DMS114 treated with DMSO at 0.1 percent for 48 hours (cell line): ENCODE results near the gene CENPT.

ENCODE experiments used
- DNase-seq: peaks from one replicate; lab custom pipeline; 2025; ENCODE audit not compliant: unreplicated experiment; lab: John Stamatoyannopoulos, UW

Gene CENPT

DNA sequence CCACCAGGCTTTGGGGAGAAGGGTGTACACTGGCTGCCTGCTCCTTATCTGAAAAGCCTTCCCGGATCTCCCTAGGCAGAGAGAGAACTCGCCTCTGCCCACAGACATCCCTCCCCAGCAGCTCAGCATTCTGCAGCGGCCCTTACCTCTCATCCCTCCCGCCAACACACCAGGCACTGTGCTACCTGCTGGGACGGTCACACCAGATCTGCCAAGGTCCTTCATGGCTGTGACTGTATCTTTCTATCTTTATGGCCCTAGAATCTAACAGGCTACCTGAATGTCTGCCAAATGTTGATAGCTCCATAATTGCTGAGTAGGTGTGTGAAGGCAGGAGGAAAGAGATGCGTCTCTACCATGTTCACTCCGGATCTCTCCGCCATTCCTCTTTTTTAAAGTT is 32.9 kb downstream of the CENPT start:
- no peak for DNase-seq

DNA sequence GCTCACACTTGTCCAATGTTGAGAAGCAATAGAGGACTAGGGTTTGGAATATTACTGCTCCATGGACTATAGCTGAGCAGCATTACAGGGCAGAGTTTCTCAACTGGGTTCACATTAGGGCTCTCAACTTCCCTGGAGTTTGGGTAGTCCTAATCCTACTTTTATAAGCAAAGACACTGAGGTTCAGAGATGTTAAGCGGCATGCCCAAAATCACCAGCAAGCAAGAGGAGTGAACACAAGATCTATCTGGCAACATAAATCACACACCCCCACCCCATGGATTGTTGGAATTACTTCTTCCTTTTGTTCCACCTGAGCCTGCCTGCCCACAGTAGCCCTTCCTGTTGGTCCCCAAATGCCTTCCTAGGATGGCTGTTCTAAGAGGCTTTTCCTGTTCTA is 35.6 kb downstream of the CENPT start:
- no peak for DNase-seq

DNA sequence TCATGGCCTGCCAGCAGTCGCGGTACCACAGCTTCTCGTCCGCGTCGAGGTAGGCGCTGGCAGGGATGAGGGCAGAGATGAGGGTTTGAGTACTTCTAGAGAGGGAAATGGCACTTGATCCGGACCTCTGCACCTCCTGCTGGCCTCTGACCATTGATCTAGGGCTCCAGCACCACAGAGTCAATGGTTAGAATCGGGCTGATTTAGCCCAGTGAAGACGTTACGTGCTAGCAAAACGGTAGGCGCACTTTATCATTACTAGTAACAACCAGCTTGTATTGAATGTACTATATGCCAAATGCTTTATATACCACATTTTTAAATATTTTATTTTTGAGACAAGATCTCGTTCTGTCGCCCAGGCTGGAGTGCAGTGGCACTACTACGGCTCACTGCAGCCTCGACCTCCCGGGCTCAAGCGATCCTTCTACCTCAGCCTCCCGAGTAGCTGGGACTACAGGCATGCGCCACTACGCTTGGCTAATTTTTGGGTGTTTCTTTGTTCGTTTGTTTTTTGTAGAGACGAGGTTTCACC is 40.3 kb downstream of the CENPT start:
- no peak for DNase-seq

DNA sequence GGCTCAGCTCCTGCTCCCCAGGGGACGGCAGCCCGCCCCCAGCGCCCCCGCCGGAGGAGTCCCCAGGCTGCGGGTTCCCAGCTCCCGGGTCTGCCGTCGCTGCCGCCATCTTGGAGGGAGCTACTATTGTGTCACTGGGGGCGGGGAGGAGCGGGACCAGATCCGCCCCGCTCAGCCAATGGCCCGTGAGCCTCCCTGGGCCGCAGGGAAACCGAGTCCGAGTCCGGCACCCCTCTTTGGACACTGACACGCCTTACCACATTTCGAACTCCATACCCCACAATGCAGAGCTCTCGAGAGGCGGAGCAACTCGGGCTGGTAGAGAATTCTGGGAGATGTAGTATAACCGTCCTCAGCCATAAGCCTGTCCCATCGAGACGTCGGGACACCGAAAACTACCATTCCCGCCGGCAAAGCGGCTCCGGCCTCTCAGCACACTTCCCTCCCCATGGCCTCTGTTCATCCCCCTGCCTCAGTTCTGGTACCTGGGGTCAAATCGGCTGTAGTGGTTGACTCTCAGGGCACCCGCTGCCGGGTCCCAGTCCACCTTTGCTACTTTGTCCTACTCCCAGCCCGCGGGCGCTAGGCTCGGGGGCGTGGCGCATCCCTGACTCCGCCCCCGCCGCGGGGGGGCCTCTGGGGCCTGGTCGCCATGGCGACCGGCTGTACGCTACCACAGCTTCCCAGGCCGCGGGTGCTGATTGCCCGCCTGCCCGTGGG is 40.9 kb downstream of the CENPT start, which contains the start of the genes RANBP10 and TSNAXIP1:
RANBP10 (minus strand) TSS at position 133 of the 720 bp plus-strand sequence; CDS start at position 109, 24 bp downstream.
TSNAXIP1 (plus strand) TSS at position 462 of the 720 bp plus-strand sequence. CDS start 261 bp downstream, outside the sequence.
- peak; percentile 99 for DNase-seq

DNA sequence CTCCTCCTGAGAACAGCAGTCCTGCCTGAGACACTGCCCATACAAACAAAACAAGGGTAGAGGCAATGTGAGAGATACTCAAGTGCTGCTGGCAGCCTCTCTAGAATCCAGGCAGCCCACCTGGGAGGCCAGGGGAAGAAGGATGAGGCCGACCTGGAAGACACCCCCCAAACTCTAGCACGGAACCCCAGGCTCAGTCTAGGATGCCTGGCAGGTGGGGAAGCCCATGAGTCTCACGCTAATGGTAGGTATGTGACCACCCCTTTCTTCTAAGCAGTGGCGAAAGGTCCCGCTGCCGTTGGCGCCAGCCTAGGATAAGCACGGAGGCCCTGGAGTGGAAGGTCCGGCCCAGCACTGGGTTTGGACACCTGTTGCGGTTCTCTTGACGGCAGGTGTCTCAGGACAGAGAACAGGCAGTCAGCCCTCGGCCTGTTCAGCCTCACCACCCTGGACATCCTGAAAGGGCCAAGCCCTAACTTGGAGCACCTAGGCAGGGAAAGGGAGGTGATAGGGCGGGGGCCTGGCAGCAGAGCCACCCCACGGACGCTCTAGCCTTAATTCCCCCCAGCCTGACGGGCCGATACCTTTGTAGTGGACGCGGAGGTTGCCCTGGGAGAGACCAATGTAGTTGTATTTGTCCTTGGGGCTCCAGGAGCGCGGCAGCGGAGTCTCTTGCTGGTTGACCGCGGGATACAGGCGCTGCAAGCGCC is 41.6 kb downstream of the CENPT start:
- no peak for DNase-seq

DNA sequence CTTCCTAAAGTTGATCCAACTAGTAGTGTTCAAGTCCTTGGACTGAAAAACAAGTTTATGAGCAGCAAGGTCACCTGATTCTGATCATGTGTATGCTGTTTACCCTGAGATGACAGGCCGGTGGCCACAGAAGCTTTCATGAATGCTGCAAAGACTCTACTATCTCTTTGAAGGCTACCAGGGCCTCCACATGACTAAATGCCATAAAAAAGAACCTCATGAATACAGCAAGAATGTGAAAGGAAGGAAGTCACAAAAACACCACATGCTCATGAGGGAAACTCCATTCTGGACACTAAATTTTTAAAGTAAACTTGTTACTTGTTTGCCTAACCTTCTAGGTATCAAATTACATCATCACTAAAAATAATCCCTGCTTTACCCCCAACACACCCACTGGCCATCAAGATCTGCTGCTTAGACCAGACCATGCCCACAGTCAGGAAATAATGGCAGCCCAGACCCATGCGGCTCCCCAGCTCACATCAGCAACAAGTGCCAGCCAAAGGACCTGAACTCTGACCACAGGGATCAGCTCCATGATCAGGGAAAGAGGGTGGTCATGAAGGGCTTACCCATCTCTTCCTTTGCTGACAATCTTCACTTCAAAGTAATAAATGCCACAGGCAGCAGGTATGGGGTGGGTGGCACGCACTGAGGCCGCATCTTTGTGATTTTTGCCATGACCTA is 42.5 kb downstream of the CENPT start:
- no peak for DNase-seq

DNA sequence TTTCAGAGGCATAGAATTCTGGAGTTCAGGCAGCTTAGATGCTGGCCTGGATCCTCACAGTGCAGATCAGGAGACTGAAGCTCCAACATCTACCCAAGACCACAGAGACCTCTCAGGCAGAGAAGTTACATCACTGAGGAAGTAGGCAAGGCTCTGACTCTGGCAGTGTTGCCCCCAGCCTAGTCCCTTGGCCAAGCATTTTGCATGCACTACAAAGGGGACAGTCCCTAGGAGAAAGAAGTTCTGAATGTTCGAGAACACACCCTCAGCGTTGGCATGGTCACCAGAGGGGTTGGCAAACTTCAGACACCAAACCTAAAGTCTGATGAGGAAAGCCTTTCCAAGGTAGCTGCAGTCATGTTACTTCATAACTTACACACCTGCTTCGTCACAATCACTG is 43.6 kb downstream of the CENPT start:
- no peak for DNase-seq

DNA sequence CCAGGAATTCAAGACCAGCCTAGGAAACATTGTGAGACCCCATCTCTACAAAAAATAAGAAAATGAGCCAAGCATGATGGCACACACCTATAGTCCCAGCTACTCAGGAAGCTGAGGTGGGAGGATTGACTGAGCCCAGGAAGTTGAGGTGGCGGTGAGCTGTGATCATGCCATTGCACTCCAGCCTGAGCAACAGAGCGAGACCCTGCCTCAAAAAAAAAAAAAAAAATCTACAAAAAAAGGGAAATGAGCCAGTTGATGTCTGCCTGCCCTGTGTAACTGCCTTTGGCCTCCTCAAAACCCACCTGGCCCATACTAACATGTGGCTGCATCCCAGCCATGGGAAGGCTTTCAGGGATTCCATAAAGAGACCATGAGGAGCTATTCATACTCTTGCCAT is 45.6 kb downstream of the CENPT start:
- DNase-seq: no peak

DNA sequence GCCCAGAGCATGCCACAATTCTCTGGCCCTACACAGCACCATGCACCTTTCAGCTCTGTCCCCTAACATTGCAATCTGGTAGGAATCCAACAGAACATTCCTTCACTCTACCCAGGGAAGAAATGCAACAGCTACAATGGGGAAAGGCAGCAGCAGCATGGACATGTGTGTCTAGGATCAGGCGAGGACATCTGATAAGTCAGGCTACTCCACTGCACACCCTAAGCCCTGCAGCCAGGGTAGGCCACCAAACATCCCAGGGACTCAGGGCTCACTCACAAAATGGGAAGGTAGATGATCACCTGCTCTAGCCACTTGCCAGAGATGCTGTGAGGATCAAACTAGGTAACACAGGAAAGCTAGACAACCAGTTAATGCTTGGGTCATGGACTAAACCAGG is 46.3 kb downstream of the CENPT start:
- DNase-seq: no peak

DNA sequence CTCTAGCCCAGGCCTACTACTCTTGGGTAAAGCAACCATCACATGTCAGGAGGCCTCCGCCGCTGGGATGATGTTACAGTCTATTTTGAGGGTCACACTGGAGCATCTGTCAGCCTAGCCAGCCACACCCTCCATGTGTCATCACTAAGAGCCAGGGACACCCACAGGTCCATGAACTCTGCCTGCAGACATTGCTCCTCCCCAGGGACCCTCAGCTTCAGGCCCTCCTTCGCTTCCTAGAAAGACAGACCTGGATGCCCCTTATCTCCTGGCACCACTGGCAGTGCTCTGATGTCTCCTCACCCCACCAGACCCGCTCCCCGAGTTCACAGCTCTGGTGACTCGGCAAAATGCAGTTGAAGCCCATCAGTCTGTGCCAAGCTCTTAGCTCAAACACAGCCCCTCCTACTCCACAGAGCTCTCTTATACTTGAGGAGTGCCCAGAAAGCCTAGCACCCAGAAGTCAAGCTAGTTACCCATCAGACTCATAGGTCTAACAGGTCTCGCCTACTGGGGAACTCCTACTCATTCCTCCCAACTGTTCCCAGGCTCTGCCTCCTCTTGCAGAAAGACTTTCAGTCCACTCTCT is 47.1 kb downstream of the CENPT start:
- DNase-seq: no peak

DNA sequence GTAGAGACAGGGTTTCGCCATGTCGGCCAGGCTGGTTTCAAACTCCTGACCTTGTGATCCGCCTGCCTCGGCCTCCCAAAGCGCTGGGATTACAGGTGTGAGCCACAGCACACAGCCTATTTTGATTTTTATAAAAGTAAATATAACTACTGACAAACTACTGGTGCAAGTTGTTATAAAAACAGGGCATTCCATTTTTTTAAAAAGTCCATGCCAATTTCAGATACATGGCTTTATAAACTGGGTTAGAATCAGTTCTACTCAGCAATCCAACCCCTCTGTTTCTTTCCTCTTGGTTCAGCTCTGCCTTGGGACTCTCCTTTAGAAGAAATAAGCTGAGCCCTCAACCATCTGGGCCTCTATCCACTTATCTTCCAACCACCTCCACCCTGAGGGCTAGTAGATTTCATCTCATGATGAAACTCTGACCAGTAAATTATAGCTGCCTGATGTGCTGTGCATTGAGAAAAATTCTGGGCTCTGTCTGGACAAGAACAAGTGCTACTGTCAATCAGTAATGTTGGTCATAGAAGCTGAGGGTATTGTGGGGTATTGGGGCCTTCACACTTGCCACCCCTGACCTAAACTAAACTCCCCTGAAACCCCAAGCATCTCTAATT is 51.3 kb downstream of the CENPT start:
- DNase-seq: no peak

DNA sequence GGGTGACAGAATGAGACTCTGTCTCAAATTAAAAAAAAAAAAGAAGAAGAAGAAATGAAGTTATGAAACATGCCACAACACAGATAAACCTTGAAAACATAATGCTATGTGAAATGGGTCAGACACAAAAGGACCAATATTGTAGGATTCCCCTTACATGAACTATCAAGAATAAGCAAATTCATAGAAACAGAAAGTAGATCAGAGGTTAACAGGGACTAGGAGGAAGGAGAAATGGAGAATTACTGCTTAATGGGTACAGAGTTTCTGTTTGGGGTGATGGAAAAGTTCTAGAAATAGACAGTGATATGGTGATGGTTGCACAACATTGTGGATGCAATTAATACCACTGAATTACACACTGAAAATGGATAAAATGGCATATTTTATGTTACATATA is 57.4 kb downstream of the CENPT start:
- DNase-seq: no peak

DNA sequence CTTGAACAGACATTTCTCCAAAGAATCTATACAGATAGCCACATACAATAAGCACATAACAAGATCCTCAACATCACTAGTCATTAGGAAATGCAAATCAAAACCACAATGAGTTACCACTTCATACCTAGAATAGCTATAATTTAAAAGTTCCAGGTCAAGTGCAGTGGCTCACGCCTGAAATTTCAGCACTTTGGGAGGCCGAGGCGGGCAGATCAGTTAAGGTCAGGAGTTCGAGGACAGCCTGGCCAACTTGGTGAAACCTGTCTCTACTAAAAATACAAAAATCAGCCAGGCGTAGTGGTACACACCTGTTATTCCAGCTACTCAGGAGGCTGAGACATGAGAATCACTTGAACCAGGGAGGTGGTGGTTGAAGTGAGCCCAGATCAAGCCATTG is 61.0 kb downstream of the CENPT start:
- no peak for DNase-seq

DNA sequence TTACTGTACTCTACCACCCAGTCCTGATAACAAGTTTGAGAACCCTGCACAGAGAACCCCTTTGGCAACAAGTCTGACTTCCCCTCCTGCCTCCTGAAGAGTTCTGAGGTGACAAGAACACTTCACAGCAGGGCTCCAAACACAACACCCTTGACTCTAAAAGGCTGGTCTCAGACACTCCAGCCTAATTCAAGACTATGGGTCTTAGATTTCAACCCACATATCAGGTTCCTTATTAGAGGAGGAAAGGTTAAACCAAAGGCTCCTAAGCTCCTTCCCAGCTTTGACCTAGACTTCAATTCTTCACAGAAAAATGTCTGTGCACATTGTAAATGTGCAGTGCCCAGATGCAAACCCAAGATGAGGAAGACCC is 64.2 kb downstream of the CENPT start:
- no peak for DNase-seq

DNA sequence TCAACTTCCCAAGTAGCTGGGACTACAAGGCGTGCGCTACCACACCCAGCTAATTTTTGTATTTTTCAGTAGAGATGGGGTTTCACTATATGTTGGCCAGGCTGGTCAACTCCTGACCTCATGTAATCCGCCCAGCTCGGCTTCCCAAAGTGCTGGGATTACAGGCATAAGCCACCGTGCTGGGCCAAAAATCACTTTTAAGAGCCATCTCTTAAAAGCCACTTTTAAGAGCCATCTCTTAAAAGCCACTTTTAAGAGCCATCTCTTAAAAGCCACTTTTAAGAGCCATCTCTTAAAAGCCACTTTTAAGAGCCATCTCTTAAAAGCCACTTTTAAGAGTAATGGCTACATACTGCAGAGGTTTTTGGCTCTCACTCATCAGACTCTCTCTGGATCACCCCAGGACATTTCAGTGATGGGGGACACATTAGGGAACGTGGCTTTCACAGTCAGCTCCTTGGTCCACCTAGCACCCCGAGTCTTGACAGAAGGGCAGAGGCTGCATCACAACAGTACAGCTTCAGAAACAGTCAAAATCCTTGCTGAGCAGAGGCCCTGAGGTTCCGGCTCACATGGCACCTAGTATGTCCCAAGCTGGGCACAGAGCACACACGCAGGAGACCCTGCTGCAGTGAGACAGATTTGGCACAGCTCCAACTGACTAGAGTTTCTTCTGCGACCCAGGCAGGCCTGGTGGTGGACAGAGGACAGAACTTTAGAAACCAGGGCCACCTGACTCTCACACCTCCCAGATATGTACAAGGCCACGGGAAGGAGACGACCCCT is 64.7 kb downstream of the CENPT start:
- no peak for DNase-seq

DNA sequence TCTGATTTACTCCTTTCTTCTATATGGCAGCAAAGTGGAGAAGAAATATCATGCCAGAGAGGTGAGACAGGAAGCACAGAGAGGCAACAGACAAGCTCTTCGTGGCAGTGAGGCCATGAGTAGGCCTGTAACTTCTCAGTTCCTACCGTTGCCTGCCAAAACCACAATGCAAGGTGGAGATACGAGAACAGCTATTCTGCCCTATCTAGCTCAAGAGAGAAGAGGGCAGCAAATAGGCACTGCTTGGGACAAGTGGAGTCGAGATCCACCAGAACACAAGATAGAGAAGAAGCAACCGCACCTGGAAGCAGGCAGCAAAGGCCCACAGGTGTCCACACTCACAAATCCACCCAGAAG is 66.0 kb downstream of the CENPT start:
- no peak for DNase-seq

DNA sequence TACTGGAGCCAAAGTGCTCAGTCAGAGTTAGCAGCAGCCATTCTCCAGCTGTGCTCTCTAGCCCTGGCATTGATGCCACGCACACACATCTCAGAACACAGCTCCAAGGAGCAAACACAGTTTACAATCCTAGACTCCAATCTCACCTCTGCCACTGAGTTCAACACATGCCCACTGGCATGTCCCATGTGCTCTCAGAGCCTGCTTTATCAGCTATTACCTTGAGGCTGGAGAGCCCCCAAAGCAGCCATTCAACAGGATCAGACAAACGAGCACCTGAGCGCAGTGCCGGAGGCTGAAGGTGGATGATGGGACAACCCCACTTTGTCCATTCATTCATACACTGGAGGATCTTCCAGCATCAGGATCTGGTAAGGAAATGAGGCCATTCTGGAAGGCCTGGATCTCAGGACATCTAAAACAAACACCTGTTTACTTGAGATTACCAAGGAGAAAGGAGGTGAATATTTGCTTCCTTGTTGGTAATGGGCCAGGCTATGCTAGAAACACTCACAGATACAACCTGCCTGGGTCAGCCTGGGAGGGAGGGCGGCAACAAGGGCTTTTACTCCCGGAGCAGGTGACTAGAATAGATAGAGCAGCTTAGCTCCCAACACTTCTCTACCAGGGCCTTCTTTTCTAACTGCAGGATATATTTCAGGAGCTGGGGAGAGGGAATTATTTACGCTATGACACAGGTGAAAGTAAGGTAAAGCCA is 66.5 kb downstream of the CENPT start:
- no peak for DNase-seq

DNA sequence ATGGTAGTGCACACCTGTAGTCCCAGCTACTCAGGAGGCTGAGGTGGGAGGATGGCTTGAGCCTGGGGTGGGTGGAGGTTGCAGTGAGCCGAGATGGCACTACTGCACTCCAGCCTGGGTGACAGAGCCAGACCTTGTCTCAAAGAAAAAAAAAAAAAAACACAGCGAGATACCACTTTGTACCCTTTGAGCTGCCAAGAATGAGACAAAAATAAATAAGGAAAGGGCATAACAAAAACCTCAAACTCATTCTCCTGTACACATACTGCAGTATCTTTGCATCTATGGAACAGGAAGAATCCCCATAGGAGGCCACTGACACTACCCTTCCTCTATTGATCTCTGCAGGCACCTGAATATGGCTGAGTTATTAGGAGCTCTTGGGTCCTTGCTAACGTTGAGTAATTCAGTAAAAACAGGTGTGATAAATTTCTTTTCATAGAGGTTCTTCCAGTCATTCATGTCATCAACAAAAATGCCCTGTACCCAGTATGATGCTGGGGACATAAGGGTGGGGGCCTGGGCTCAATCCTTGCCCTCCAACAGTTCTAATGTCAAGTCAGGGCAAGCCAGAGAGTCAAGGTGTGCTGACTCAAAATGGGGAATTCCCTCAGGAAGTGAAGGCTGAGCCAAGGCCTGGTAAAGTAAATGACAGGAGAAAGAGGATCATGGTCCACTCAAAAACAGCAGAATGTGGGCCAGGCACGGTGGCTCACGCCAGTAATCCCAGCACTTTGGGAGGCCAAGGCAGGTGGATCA is 68.1 kb downstream of the CENPT start:
- no peak for DNase-seq
